Peyer's patch (tissue), 4 donors: ENCODE data around the gene EPB41L5.

Source experiments
- CTCF ChIP-seq, 6 experiments: fragments of 450-650 bp in 4 of 6; fragments of 200-600 bp in 2 of 6; sonication (generic) in 1 of 6; IDR thresholded peaks; one replicate each; pipeline ENCODE4 v1.5.1; 2017 to 2019; ENCODE audit warnings: antibody characterized with exemption in 6 of 6, mild to moderate bottlenecking in 3 of 6, moderate library complexity in 1 of 6
- POLR2A ChIP-seq, 2 donors: fragments of 450-650 bp; IDR thresholded peaks; one replicate each; pipeline ENCODE4 v1.5.1; 2017; ENCODE audit warnings: antibody characterized with exemption in 2 of 2, mild to moderate bottlenecking in 2 of 2, moderate library complexity in 2 of 2

DNA sequence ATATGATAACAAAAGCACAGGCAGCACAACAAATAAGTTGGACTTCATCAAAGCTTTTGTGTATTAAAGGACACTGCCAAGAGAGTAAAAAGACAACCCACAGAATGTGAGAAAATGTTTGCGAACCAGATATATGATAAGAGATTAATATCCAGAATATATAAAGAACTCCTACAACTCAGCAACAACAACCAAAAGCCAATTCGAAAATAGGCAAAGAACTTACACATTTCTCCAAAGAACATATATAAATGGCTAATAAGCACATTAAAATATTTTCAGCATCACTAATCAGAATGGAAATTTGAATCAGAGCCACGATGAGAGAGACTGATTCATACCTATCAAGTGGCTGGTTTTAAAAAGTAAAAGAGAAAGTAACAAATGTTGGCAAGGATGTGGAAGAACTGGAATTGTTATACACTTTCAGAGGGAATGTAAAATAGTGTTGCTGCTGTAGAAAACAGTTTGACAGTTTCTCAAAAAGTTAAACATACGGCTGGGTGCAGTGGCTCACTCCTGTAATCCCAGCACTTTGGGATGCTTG, 25.2 kb downstream of the EPB41L5 start:
- TF ChIP-seq CTCF (IDR thresholded peaks at IDR 0.05) (no peak), POLR2A (IDR thresholded peaks at IDR 0.05) (no peak)
